GM20000 (cell line): Measurements from ENCODE around the gene PRODH2.

Experiments used
- DNase-seq: peaks from one replicate; pipeline ENCODE4 v3.0.0; 2012; ENCODE audit warnings: low spot score
- CTCF ChIP-seq: IDR thresholded peaks from 2 replicates; pipeline ENCODE4 v1.5.1; 2012; ENCODE audit warnings: mild to moderate bottlenecking, control low read depth; ENCODE audit errors: extremely low read depth, missing control alignments

PRODH2 gene

GRCh38 chr19:35812220-35813042 lies at the start of gene PRODH2:
Gene PRODH2, minus strand, starts transcription at chr19:35812845. Its CDS starts 40 bp downstream, at chr19:35812805.
- DNase-seq = no peak
- TF ChIP-seq CTCF = no peak

- TF ChIP-seq CTCF = no peak
Measured at GRCh38 chr19:35861640-35862160, 49.1 kb upstream of the PRODH2 start.

GRCh38 chr19:35860818-35861639 lies 48.4 kb upstream of the PRODH2 start:
- no peak for TF ChIP-seq CTCF
- no peak for DNase-seq

More at GRCh38 chr19:35861640-35862160, 49.1 kb upstream of the PRODH2 start:
- no peak for DNase-seq

GRCh38 chr19:35860436-35860817 lies 47.8 kb upstream of the PRODH2 start:
- TF ChIP-seq CTCF = no peak

GRCh38 chr19:35859414-35859813 lies 46.8 kb upstream of the PRODH2 start:
- TF ChIP-seq CTCF = no peak
- DNase-seq = no peak

More at GRCh38 chr19:35860436-35860817, 47.8 kb upstream of the PRODH2 start:
- no peak for DNase-seq

GRCh38 chr19:35858311-35858710 lies 45.7 kb upstream of the PRODH2 start:
- TF ChIP-seq CTCF = no peak
- no peak for DNase-seq
